GM18858 (cell line): ENCODE measurements around the gene IQSEC1.

Source experiments
- ATAC-seq: cut with Tn5 transposase; IDR thresholded peaks from one replicate; pipeline ENCODE4 v1.9.1; 2021; ENCODE audit not compliant: unreplicated experiment

The IQSEC1 gene

DNA sequence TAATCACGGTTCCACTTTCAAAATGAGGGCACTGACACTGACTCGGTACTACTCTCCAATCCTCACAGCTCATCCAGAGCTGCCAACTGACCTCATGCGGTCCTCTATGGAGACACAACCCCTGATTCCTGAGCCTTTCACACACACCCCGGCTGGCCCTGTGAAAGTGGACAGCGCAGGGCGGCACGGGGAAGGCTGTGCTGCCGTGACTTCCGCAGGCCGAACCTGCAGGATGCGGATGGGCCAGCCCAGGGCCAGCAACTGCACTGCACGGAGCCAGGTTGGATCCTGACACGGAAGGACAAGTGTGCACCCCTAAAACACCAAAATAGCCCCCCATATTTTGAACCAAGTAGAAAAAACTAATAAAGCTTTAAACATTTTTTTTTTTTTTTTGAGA is 41.0 kb downstream of the IQSEC1 start:
- no peak for ATAC-seq

DNA sequence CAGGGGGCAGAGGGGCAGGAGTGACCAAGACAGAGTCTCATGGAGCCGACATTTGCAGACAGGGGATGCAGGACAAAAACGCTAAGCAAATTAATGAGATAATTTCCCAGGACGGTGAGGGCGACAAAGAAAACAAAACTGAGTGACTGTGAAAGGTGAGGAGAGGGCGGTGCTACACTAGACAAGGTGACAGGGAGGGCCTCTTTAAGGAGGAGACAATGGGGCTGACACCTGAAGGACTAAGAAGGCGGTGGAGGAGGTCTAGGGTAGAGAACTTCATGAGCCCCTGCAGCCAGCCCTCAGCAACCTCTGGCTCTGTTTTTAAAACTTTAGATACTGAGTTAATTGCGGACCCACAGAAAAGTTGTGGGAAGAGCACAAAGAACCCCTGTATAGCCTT is 41.6 kb downstream of the IQSEC1 start:
- ATAC-seq: no peak

DNA sequence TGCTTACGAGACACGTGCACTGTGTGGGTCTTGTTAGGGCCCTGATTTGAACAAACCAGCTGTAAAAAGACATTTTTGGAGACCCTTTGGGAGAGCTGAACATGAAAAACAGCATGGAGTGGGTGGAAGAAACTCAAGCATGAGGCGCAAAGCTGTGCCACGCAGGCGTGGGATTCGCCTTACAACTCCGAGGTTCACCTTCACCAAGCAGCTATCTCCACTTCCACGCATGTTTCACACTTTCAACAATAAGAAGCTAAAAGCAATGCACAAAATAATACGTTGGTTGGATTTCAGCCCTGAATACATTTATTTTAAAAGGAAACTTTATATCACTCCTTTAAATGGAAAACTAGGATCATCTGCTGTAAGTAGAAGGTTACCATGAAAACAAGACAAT is 42.5 kb downstream of the IQSEC1 start:
- ATAC-seq: no peak

DNA sequence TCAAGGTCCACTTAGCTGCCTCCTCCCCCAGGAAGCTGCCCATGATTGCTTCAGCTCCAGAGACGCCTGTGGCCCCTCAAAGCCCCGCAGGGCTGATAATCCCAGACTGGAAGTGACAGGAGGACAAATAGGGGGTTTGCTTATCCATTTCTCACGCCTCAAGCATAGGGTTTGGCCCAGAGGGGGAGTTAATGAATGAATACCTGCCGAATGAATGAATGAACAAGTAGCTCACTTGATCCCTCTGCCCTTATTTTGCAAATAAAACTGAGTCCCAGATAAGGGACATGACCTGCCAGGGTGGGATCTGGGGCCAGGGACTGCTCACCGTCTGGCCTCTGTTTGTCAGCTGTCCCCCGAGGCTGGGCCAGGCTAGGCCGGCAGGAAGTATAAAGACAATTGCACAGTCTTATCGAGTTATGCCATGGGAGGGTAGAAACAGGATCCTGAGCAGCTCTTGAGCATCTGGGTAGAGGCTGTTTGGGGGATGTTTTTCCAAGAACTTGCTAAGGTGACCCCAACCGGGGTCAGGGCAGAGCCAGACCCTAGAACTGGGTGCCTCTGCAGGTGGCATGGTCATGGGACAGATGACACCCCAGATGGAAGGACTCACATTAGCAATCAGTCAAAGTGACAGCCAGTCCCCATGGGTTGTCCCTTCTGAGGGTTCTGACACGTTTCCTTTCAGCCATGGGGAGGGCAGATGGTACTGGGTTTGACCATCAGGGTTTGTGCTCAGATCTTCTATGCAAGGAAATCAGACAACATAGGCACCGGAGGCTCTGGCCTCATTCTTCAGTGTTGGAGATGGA is 45.0 kb downstream of the IQSEC1 start:
- ATAC-seq: no peak

DNA sequence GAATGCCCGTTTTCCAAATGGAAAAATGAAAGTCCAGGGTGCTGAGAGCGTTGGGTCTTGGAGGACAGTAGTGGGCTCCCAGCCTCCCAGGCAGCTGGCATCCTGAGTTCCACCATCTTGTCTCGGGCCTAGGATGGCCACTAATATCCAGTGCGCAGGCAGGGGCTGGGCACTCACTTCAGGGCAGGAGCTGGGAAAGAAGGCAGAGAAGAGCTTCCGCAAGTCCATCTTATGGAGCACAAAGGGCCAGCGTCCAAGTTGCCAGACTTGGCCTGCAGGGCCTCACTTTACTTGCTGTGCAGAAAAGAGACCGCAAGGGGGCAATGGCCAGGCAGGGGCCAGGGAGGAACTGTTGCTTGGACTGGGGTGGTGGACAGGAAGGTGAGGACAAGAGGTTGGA is 46.1 kb downstream of the IQSEC1 start:
- no peak for ATAC-seq

DNA sequence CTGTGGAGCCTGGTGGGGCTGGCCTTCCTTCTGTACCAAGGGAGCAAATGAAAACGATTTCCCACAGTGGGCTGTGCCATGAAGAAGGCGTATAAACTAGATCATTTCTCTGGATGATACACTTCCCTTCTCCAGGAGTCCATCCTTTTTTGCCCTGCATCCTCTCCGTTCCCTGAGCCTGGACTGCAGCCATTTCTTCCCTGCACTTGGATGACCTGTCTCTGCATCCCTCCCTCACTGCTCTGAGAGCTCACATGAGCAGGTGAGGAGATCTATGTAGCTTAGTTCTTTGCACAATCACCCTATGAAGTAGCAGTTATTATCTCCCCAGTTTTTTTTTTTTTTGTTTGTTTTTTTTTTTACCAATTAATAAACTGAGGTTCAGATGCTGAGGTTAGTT is 46.7 kb downstream of the IQSEC1 start:
- ATAC-seq: no peak

DNA sequence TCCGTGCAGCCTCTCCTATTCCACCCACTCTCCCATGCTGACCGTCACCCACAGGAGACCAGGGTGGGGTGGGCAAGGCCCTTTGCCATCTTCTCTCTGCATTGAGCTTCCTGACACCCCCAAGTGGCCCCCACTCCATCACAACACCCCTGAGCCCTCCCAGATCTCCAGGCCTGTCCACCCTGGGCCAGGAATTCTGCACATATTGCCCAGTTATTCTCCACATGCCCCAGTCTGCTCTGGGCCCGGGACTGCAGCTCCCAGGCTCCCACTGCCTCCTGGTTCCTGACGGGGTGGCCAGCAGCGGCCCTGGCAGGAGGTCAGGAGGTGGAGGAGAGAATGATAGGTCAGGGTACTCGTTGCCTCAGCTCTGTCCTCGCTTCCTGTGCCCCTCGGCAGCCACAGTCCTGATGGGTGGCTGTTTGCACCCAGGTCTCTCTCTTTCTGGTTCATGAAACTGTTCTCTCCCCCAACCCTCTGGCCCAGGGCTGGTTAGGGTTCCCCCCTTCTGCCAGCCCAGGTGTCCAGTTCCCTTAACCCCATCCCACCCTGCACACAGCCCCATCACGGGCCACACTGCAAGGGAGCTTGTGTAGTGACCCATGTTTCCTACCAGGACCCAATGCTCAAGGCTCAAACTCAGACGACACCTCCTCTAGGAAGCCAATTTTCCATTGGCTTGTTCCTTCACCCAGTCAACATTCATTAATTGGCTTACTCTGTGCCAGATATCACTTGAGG is 47.3 kb downstream of the IQSEC1 start:
- ATAC-seq: no peak

DNA sequence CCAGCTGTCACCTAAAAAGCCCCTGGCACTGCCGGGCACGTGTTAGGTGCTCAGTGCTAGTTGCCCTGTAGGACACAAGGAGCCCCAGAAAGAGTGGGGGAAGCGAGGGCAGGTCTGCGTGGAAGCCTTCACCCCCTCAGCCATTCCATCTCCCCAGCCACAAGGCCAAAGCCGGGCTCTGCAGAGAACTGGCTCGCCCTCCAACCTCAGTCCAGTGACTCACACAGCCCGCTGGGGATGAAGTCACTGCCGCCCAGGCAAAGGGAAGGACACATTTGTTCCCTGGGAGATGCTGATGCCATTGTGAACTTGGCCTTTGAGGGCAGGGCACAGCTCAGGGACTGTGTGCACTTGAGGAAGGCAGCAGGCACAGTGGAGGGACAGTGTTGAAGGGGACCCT is 48.1 kb downstream of the IQSEC1 start:
- ATAC-seq: no peak

DNA sequence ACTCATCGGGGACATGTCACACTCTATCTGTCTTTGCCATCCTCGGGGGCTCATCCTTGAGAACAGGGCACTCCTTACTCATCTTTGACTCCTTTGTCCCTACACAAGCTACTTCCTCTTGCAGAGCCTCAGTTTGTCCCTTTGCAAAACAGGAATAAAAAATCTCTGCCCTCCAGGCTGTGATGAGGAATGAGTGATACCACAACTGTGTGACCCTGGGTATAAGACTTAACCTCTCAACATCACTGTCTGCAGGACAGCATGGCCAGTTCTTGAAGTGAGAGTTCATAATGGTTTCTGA is 48.5 kb downstream of the IQSEC1 start:
- no peak for ATAC-seq

DNA sequence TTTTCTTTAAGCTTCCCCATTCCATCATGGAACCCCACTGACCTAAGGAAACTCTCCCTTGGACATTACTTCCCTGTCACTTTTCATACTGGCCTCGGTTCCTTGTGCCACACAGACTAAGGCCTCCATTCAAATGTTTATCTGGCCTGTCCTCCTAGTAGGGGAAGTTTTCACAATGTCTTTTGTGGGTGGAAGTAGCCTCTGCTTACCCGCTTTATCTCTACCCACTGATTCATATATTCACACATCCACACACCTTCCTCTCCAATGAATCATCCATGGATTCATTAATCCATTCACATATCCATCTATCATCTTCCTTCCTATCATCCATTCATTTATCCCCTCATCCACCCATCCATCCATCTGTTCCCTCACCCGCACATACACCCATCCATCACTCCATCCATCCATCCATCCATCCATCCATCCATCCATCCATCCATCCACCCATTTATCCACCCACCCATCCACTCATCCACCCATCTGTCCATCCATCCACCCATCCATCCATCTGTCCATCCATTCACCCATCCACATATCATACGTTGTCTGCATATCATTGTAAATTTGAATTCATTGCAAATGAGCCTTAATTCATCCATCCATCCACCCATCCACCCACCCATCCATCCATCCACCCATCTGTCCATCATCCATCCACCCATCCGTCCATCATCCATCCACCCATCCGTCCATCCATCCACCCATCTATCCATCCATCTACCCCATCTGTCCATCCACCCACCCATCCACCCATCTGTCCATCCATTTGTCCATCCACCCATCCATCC is 49.1 kb downstream of the IQSEC1 start:
- no peak for ATAC-seq

DNA sequence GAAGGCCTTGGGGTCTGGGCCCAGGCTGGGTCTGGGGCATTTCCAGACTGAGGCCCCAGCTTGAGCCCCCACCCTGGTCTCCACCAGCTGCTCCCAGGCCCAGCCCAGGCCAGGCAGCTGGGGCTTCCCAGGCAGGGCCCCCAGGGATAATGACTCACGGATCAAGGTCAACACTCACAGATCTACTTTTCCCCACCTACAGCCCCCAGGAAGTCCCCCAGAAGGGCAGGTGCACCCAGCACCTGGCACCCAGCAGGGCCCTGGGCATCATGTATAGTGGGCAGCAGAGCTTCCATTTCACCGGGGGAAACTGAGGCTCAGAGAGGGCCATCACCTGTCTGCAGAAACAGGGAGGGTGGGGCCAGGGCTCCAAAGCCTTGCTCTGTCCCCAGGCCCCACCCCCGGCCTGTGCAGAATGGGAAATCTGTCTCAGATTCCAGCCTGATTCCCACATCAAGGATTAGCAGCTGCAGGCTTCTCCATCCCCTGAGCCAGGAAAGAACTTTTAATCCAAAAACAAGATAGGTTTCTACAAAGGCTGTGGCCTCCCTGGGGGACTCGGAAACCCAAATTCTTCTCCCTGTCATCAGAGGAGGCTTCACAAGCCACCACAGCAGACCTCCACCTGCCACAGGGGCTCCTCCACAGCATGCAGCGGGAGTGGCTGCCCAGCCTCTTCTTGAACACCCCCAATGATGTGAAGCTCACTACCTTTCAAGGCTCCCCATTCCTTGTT is 49.8 kb downstream of the IQSEC1 start:
- no peak for ATAC-seq

DNA sequence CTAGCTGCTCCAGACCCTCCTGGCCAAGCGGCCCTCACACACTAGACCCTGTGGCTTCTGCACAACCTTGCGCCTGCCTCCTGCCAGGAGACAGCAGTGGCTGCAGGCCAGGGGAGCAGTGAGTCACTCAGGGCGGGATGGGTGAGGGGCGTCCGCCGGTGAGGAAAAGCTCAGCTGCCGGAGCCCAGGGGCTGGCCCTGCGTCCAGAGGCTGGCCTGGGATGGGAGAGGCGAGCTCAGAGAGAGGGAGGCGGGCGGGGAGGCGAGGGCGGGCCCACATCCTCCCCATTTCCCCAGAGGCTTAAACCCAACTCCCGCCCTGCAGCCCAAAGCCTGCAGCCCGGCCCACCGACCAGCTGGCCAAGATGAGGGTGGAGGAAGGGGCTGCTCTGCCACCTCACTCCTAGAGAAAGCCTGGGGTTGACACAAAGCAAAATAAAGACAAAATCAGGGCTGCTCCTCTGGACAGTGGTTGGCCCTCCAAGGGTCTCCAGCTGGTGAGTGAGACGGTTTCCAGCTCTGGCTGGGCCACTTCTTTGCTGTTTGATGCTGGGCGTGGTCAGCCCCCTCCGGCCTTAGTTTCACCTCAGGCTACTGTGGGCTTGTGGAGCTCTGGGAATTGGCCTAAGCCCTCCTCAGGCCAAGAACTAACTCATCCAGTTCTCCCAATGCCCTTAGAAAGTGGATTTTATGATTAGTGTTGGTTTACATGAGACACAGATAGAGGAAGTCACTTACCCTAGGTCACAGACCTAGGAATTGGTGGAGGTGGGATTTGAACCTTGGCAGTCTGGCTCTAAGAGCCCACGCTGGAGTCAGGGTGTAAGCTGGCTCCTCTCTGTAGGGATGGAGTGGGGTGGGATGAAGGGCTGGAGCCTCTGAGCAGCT is 50.6 kb downstream of the IQSEC1 start:
- no peak for ATAC-seq

DNA sequence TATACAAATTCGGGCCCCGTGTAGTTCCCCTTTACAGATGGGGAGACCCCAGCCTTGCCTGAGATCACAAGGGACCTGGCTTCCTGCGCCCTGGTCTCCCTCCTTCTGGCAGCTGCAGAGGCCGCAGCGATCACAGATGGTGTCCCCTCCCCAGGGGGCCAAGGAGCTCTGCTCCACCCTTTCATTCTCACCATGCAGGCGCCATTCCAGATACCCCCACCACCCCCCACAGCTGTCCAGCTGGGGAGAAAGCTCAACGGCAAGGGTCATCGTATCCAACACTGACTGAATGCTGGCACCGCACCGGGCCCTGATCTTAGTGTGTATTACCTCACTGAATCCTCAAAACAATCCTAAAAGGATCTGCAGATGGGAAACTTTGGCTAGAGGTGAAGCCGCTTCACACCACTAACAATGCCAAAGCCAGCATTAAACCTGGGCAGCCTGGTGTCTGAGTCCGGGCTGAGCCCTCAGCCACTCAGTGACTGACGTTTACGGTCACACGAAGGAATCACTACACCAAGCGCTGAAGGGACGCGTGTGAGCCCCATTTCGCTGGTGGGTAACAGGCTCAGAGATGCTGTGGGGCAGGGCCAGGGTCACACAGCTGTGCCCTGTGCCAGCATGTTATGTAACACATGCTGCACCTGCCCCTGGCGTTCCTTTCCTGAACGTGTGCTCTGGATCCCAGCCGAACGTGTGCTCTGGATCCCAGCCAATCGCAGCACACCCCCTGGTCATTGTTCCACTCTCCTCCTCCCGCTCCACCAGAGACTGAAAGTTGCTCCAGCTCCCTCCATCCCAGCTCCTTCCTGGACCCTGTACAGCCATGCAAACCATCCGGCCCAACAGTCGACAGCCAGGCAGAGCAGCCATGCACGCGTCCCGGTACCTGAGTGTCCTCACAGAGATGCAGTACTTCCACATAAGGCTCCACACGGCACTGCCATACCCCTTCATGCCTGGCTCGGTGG is 51.8 kb downstream of the IQSEC1 start:
- ATAC-seq: no peak

DNA sequence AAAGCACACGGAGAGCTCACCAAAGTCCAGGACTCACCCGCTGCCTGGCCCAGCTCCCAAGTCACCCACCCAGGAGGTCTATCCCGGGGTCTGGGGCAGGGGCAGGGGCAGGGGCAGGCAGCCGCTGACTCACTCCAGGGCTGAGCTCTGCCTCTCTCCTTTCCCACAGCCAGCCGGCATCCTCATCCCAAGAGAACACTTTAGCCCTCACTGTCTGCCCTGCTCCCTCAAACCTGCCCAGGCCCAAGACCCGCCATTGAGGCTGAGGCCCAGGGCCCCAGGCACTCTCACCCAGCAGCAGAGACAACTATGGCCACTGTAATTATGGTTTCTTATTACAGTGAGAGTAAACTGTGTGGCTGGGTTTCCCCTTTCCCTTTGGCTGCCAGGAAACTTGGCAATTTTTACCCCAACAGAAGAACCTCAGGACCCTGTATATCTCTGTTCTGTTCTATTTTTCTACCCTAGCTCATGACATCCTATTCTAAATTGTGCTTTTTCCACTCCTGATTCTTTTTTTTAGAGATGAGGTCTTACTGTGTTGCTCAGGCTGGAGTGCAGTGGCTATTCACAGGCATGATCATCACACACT is 53.0 kb downstream of the IQSEC1 start:
- ATAC-seq: no peak

DNA sequence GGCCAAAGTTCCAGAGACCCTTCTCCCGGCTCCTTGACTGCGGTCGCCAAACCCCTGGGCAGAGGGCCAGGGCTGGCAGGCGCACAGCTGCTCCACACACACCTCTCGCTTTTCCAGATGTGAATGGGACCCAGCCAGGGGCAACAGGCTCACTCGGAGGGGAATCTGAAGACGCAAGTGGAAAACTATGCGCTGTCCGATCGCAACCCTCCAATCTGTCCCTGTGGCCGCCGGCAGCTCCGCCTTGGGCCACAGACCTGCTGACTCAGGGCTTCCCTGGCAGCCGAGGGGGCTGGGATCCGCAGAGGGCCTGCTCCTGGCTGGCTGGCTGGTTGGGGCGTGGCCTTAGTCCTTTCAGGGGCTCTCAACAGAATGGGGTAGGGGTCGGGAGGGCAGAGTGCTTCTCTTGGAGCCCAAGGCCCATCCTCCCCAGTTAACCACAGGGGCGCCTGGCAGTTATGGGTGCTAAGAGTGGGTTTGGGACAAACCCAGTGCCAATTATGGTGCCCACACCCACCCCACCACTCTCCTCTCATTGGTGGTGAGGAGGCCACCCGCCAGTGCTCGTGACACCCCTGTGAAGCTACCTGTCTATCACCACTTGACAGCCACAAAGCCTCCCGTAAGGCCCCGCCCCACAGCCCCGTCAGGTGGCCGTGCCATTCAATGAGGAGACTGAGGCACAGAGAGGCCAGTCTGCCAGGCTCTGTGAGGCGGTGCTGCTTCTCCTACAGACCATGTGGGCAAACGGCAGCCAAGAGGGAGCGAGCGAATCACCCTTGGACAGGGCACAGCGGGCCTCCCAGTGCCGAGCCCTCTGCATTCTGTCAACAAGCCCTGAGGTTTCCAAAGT is 53.8 kb downstream of the IQSEC1 start:
- ATAC-seq: no peak

DNA sequence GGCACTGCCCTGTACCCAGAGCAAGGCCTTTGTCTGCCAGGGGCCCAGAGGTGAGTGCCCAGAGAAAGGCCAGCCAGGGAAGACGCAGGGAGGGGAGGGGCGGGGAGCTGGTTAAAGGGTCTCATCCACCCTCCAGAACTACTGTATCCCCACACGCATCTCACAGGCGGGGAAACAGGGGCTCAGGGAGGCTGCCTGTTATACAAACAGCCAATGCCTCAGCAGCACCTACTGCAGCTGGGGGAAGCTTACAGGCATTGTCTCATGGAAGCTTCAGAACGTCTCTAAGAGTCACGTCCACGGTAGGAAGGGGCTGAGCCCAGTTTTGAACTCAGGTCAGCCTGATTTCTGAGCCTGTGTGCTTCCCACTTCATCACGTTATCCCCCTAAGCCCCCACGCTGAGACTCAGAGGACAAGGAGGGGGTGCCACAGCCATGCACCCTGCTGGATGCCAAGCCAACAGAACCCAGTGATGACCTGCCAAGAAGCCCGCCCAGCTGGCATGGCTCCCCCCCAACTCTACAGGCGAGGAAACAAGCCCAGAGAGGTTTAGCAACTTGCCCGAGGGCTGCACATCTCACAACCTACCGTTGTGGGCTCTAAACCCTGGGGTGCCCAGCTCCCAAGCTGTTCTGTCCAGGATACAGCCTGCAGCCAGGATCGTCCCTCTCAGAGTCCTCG is 54.5 kb downstream of the IQSEC1 start:
- no peak for ATAC-seq

DNA sequence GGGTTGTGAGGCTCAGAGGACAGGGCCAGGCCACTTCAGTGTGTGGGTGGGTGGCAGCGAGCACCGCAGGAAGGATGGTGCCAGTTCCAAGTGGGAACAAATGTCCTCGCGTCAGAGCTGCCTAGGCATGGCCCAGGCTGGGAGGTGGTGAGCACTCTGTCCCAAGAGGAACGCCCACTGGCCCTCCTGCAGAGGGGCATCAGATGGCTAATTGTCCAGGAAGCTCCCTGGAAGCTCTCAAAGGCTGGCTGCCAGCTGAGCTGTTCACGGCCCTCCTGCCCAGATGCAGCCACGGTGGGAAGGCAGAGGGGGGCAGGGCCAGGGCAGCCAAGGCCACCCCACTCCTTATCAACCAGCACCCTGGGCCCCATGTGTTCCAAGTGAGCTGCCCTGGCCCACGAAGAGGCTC is 55.2 kb downstream of the IQSEC1 start:
- ATAC-seq: no peak
